ENCODE data around the gene SAPCD2.
A peak's percentile ranks its signal among the peaks of the same experiment; 100 is the strongest.

Gene SAPCD2

DNA sequence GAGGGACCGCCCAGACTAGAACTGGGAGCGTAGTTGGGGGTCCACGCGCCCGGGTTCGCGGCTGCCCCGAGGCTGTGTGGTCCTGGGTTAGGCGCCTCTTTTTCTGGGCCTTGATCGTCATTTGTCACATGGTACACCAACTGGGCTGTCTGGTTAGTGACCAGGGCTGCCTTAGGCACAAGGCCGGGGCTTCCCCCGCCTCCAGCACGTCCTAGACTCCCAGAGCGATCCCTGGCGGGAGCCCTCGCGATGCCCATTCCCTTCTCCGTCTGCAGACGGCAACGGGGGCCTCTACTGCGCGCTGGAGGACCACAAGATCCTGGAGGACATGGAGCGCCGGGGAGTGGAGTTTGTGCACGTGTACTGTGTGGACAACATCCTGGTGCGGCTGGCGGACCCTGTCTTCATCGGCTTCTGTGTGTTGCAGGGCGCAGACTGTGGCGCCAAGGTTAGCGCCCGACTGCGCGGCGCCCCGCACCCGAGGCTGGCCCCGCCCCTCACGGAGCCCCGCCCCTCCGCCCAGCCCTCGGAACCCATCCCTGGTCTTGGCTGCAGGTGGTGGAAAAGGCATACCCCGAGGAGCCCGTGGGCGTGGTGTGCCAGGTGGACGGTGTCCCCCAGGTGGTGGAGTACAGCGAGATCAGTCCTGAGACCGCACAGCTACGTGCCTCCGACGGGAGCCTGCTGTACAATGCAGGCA lies 8.5 kb upstream of the SAPCD2 start:
- TF ChIP-seq, protein P1, sequence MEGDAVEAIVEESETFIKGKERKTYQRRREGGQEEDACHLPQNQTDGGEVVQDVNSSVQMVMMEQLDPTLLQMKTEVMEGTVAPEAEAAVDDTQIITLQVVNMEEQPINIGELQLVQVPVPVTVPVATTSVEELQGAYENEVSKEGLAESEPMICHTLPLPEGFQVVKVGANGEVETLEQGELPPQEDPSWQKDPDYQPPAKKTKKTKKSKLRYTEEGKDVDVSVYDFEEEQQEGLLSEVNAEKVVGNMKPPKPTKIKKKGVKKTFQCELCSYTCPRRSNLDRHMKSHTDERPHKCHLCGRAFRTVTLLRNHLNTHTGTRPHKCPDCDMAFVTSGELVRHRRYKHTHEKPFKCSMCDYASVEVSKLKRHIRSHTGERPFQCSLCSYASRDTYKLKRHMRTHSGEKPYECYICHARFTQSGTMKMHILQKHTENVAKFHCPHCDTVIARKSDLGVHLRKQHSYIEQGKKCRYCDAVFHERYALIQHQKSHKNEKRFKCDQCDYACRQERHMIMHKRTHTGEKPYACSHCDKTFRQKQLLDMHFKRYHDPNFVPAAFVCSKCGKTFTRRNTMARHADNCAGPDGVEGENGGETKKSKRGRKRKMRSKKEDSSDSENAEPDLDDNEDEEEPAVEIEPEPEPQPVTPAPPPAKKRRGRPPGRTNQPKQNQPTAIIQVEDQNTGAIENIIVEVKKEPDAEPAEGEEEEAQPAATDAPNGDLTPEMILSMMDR (IDR thresholded peaks at IDR 0.05) = no peak
- no peak overlapping the region for H3K27ac ChIP-seq
- peak overlapping the region; percentile 72 for H3K4me3 ChIP-seq
- DNase-seq (ENCODE audit: low spot score) = no peak

DNA sequence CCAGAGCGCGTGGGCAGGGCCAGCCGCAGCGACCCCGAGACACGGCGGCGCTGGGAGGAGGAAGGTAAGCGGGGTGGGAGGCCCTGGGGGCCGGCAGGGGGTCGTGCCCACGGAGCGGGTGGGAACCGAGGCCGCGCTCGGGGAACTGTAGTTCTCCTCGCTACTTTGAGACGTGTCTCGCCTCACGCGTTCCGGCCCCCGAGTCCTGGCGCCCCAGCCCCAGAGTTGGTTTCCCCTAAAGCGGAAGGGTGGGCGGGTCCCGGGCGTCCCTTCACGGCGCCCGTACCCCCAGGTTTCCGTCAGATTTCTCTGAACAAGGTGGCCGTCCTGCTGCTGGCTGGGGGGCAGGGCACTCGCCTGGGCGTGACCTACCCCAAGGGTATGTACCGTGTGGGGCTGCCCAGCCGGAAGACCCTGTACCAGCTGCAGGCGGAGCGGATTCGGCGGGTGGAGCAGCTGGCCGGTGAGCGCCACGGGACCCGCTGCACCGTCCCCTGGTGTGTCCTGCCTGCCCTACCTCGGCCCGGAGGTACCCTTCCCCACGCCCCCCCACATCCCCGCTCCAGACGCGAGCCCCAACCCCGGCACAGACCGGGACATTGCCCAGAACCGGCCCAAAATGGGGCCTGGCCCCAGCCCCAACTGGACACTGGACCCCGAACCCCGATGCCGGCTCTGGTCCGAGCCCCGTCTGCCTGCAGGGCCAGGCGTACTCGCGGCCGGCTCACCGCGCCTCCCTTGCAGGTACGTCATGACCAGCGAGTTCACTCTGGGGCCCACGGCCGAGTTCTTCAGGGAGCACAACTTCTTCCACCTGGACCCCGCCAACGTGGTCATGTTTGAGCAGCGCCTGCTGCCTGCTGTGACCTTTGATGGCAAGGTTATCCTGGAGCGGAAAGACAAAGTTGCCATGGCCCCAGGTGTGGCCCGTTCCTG lies 7.7 kb upstream of the SAPCD2 start:
- DNase-seq (ENCODE audit: low spot score) = no peak
- Histone ChIP-seq H3K4me3 (peak overlapping the region; percentile 72), H3K27ac (peak overlapping the region in 1 of 2 donors; percentile 68)
- TF ChIP-seq, protein P1 (IDR thresholded peaks at IDR 0.05) = no peak

DNA sequence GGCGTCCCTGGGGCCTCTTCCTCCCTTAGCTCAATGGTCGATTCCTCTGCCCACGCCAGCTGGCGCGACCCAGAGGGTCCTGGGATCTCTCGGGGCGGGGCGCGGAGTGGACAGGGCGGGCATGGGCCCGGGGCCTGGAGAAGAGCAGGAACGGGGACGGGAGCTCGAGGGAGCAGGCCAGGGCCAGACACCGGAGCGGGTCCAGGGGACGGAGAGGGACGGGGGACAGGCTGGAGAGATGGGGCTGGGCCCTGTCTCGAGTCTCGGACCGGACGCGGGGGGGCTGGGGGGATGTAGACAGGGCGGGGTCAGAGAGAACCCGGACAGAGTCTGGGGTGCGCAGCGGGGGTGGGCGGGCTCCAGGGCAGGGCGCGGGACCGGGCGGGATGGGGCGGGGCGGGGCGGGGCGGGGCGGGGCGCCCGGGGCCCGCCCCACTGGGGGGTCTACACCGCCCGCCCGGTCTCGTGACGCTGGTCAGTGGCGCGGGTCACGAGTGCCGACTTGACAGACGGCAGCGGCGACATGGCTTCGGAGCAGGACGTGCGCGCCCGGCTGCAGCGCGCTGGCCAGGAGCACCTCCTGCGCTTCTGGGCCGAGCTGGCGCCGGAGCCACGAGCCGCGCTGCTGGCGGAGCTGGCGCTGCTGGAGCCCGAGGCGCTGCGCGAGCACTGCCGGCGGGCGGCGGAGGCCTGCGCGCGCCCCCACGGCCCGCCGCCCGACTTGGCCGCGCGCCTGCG lies 6.8 kb upstream of the SAPCD2 start, which contains the start of gene UAP1L1:
Gene UAP1L1 (plus strand): TSS at position 508 of the 738 bp plus-strand sequence. CDS start 16 bp downstream, at position 524.
- TF ChIP-seq, protein P1 (IDR thresholded peaks at IDR 0.05) = no peak
- H3K27ac ChIP-seq = peak within 1 kb of the TSS in 1 of 2 donors; percentile 68

DNA sequence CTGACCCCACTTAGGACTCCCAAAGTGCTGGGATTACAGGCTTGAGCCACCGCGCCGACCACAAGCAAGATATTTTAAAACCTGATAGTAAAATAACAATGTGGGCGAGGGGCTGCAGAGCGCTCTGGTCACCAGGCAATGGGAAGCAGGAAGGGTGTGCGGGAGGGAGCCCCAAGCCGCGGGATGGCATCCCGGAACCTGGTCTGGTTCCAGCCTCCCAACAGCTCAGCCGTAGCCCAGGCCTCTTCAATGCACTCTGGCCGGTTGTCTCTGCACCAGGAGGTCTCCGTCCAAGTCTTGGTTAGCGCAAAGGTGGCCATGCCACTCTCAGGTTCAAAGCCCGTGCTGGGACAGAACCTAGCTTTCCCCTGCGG lies 6.3 kb upstream of the SAPCD2 start:
- DNase-seq (ENCODE audit: low spot score) = no peak
- Histone ChIP-seq H3K27ac (peak overlapping the region in 1 of 2 donors; percentile 68), H3K4me3 (peak overlapping the region; percentile 72)
- TF ChIP-seq, protein P1 (IDR thresholded peaks at IDR 0.05) = no peak

More for the DNA sequence above, 6.8 kb upstream of the SAPCD2 start, which contains the start of gene UAP1L1:
- peak within 1 kb of the TSS; percentile 72 for H3K4me3 ChIP-seq
- no peak for DNase-seq (ENCODE audit: low spot score)

DNA sequence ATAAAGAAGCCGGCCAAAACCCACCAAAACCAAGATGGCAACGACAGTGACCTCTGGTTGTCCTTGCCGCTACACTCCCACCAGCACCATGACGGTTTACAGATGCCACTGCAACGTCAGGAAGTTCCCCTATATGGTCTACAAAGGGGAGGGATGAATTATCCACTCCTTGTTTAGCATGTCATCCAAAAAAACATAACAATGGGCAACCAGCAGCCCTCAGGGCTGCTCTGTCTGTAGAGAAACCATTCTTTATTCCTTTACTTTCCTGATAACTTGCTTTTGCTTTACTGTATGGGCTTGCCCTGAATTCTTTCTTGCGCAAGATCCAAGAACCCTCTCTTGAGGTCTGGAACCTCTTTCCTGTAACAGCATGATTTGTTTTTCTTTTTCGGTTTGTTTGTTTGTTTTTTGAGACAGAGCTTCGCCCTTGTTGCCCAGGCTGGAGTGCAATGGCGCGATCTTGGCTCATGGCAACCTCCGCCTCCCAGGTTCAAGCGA lies 5.0 kb upstream of the SAPCD2 start:
- DNase-seq (ENCODE audit: low spot score) = no peak
- TF ChIP-seq, protein P1 (IDR thresholded peaks at IDR 0.05) = no peak
- Histone ChIP-seq H3K27ac (no peak overlapping the region), H3K4me3 (no peak overlapping the region)

DNA sequence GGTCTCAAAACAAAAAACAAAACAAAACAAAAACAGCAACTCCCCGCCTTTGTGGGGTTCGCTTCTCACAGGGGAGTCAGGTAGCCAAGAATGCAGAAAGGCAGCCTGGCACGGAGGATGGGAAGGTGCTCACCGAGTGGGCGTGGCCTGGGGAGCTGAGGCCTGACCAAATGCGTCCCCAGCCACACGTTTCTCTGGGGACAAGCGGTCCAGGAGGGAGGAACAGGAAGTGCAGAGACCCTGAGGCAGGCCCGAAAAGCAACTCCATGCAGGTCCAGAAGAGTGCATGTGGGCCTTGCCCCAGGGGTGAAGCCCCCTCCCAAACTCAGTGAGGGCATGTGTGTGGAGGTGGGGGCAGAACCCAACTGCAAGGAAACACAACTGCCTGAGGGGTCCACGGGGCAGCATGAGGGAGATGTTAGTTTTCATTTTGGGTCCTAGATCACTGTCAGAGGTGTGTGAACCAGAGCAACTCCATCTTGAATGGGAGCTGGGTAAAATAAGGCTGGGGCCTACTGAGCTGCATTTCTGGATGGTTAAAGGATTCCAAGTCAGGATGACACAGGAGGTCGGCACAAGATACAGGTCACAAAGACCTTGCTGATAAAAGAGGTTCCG lies 4.4 kb upstream of the SAPCD2 start:
- DNase-seq (ENCODE audit: low spot score) = no peak
- H3K4me3 ChIP-seq = no peak overlapping the region
- TF ChIP-seq, protein P1 (IDR thresholded peaks at IDR 0.05) = no peak
- H3K27ac ChIP-seq = no peak overlapping the region
